ENCODE data around the gene GRB2. TPM values are rescaled to one million over a fixed set of nuclear protein-coding genes. Genes with fewer than 3 reads are reported as not detected.

GRB2 gene
- total and polyA plus RNA-seq, 10 of the 15 experiments (the other 5 are each of a cell fraction or from before 2014, with no cell fraction given): 113 to 268 (median 158) TPM

GRCh38 chr17:75289115-75289831 lies 116.2 kb downstream of the GRB2 start, which contains the start of gene SLC25A19:
TSS of gene SLC25A19 (minus strand) at chr17:75289433. CDS start at chr17:75286764, 2,669 bp downstream.
- H3K4me2 ChIP-seq (ENCODE audit: control insufficient read depth, insufficient read depth): peak within 1 kb of the TSS; percentile 89
- peak; percentile 95 for ATAC-seq
- WGBS (ENCODE audit: insufficient coverage, insufficient replicate concordance, low lambda C conversion rate, missing lambda C conversion rate): 1% methylated on average over 57 of the region's 65 CpGs
- intact Hi-C loops (cut with micrococcal nuclease; ENCODE audit: unreplicated experiment) (loop anchor here (1.0 to 5.0 kb wide), 2 partner anchors 8 to 33 kb away; no protein-coding TSS in a partner anchor), in situ Hi-C loops (cut with MboI) (no loop called here)
- ChIA-PET POLR2A (interaction anchor here (0.5 to 2.9 kb wide), 35 partner anchors 8 to 276 kb away, joined by 3 to 30 read pairs (median 4); partner anchors contain the start of genes GGA3, GRB2, MIF4GD and MRPS7), SMC1A (ENCODE audit: uncharacterized antibody, unreplicated experiment) (interaction anchor here (0.6 to 5.2 kb wide), 31 partner anchors 8 to 229 kb away, joined by 3 to 86 read pairs (median 5); partner anchors contain the start of genes GGA3, GRB2, MIF4GD and MRPS7), CTCF (interaction anchor here (0.7 to 4.6 kb wide), 47 partner anchors 9 to 344 kb away, joined by 3 to 65 read pairs (median 5); partner anchors contain the start of genes GGA3, GRB2, MIF4GD and MRPS7), RAD21 (ENCODE audit: unreplicated experiment) (interaction anchor here (0.6 to 13.2 kb wide), 46 partner anchors 9 to 458 kb away, joined by 3 to 364 read pairs (median 4); partner anchors contain the start of genes GGA3, GRB2, LLGL2 and MIF4GD)
- H3K9ac ChIP-seq (ENCODE audit: control insufficient read depth, insufficient read depth, low read length): peak within 1 kb of the TSS; percentile 66
- no peaks in the 10 kb centered on the region for H3K9me3 ChIP-seq (replicated peaks; ENCODE audit: control insufficient read depth, insufficient read depth, low read length)
- no TSS peak for BruUV-seq (replicated peaks)
- peak; percentile 95 for FAIRE-seq
- H3K27me3 ChIP-seq (replicated peaks in 1 of 2; ENCODE audit: control insufficient read depth in 2 of 2, insufficient read depth in 2 of 2, low read length in 1 of 2): no peaks in the 10 kb centered on the region
- H2AFZ ChIP-seq (ENCODE audit: control insufficient read depth, low read depth, low read length): peak within 1 kb of the TSS; percentile 85
- peaks cover 34% of the 10 kb centered on the region for H3K4me1 ChIP-seq (ENCODE audit: control insufficient read depth, insufficient read depth, low read length)
- H3K27ac ChIP-seq (ENCODE audit: control insufficient read depth, insufficient read depth): peak within 1 kb of the TSS; percentile 83
- H4K20me1 ChIP-seq (ENCODE audit: control insufficient read depth, insufficient read depth): no peaks in the 10 kb centered on the region; the same call in 1 of the 2 replicates
- H3K36me3 ChIP-seq (ENCODE audit: control insufficient read depth in 2 of 2, insufficient read depth in 2 of 2, low read length in 1 of 2): peaks cover 12 to 16% of the 10 kb centered on the region in 2 experiments
- peak; percentile 98 for DNase-seq (ENCODE audit: low read depth, low spot score)
- peaks cover 33% of the 10 kb centered on the region for H3K79me2 ChIP-seq (ENCODE audit: control insufficient read depth, insufficient read depth, low read length)
- H3K4me3 ChIP-seq: peak within 1 kb of the TSS; percentile 91
- TF ChIP-seq PAX8 (IDR thresholded peaks at IDR 0.05) (no peak), ZNF207 (IDR thresholded peaks at IDR 0.05; ENCODE audit: borderline replicate concordance) (peak; percentile 45; the same call in 1 of the 2 replicates), NKRF (conservative IDR thresholded peaks at IDR 0.05) (peak; percentile 96), CHD2 (IDR thresholded peaks at IDR 0.05; ENCODE audit: borderline replicate concordance, low read depth, low read length) (peak; percentile 96), FOS (IDR thresholded peaks at IDR 0.05; ENCODE audit: borderline replicate concordance, extremely low read depth, insufficient read length) (peak; percentile 49), EZH2 (IDR thresholded peaks at IDR 0.05; ENCODE audit: borderline replicate concordance, control insufficient read depth, low read depth, low read length) (no peak), TCF3 (IDR thresholded peaks at IDR 0.05; ENCODE audit: borderline replicate concordance, insufficient read depth, low read depth, low read length) (peak; percentile 86), CBX3 (IDR thresholded peaks at IDR 0.05; ENCODE audit: borderline replicate concordance, low read depth) (no peak), ZNF622 (IDR thresholded peaks at IDR 0.05) (no peak), RAD21 (IDR thresholded peaks at IDR 0.05; ENCODE audit: insufficient read depth, low read depth, low read length) (peak; percentile 51), SREBF2 (IDR thresholded peaks at IDR 0.05; ENCODE audit: low read length) (no peak), GABPA (IDR thresholded peaks at IDR 0.05; ENCODE audit: low read depth) (peak; percentile 52), IKZF1 (conservative IDR thresholded peaks at IDR 0.05) (peak; percentile 97), PRDM15 (CRISPR knock-in tag; IDR thresholded peaks at IDR 0.05) (no peak), WRNIP1 (IDR thresholded peaks at IDR 0.05; ENCODE audit: borderline replicate concordance, low read depth, low read length) (no peak), ZBED1 (IDR thresholded peaks at IDR 0.05; ENCODE audit: borderline replicate concordance) (no peak), IRF4 (IDR thresholded peaks at IDR 0.05; ENCODE audit: low read depth, low read length) (no peak), RAD51 (IDR thresholded peaks at IDR 0.05) (no peak), MEF2A (IDR thresholded peaks at IDR 0.05; ENCODE audit: insufficient read depth, low read depth, low read length) (peak; percentile 31; the same call in 1 of the 2 replicates)

Data from GM12878 (cell line).